HG02642 (cell line): ENCODE results near the gene SLC11A2.

Experiments
- ATAC-seq: cut with Tn5 transposase; IDR thresholded peaks from one replicate; pipeline ENCODE4 v1.9.1; 2021; ENCODE audit warnings: mild to moderate bottlenecking; ENCODE audit not compliant: unreplicated experiment, poor library complexity

The SLC11A2 gene

GRCh38 chr12:51025836-51026638 lies at the start of gene SLC11A2:
Gene SLC11A2, minus strand, starts transcription at chr12:51026384. Its CDS starts 15,656 bp downstream, at chr12:51010728.
- peak; percentile 96 for ATAC-seq

GRCh38 chr12:51075390-51075789 lies 49.2 kb upstream of the SLC11A2 start:
- no peak for ATAC-seq

- ATAC-seq, result no peak
Measured at GRCh38 chr12:51071663-51072062, 45.5 kb upstream of the SLC11A2 start.

- no peak for ATAC-seq
Measured at GRCh38 chr12:51070004-51070403, 43.8 kb upstream of the SLC11A2 start.

- no peak for ATAC-seq
Measured at GRCh38 chr12:51067771-51068170, 41.6 kb upstream of the SLC11A2 start.

- ATAC-seq, result no peak
Measured at GRCh38 chr12:51067229-51067628, 41.0 kb upstream of the SLC11A2 start.

- no peak for ATAC-seq
Measured at GRCh38 chr12:51065530-51065929, 39.3 kb upstream of the SLC11A2 start.

- no peak for ATAC-seq
Measured at GRCh38 chr12:51062631-51063397, 36.6 kb upstream of the SLC11A2 start.

GRCh38 chr12:51059086-51059485 lies 32.9 kb upstream of the SLC11A2 start:
- ATAC-seq, result no peak

GRCh38 chr12:51056242-51056641 lies 30.1 kb upstream of the SLC11A2 start:
- no peak for ATAC-seq

GRCh38 chr12:51055060-51055459 lies 28.9 kb upstream of the SLC11A2 start:
- no peak for ATAC-seq

- no peak for ATAC-seq
Measured at GRCh38 chr12:51051787-51052186, 25.6 kb upstream of the SLC11A2 start.

- ATAC-seq, result no peak
Measured at GRCh38 chr12:51049525-51049924, 23.3 kb upstream of the SLC11A2 start.

- no peak for ATAC-seq
Measured at GRCh38 chr12:51048661-51049251, 22.6 kb upstream of the SLC11A2 start.

GRCh38 chr12:51047655-51048540 lies 21.7 kb upstream of the SLC11A2 start, which contains the start of gene LETMD1:
Gene LETMD1, plus strand, starts transcription at chr12:51048327. Its CDS starts 30 bp downstream, at chr12:51048357.
- peak; percentile 97 for ATAC-seq

GRCh38 chr12:51036279-51036678 lies 10.1 kb upstream of the SLC11A2 start:
- no peak for ATAC-seq

- no peak for ATAC-seq
Measured at GRCh38 chr12:51033457-51034089, 7.4 kb upstream of the SLC11A2 start.

- ATAC-seq, result no peak
Measured at GRCh38 chr12:51033048-51033447, 6.9 kb upstream of the SLC11A2 start.

GRCh38 chr12:51028813-51029150 lies 2.6 kb upstream of the SLC11A2 start:
- ATAC-seq, result no peak
